Sigmoid colon (tissue), 7 donors: Measurements from ENCODE around the gene STK40. TPM values are rescaled to one million over a fixed set of nuclear protein-coding genes. Genes with fewer than 3 reads are reported as not detected.

ENCODE experiments used
- DNase-seq: peaks from one replicate; pipeline ENCODE4 v3.0.0-alpha.2; 2019
- H3K27ac ChIP-seq, 4 donors: fragments of 200-600 bp; sonication (generic); one replicate each; pipeline ENCODE4 v1.5.1; 2016 to 2019; ENCODE audit warnings: mild to moderate bottlenecking in 1 of 4
- H3K27me3 ChIP-seq, 3 donors: fragments of 200-600 bp; sonication (generic); one replicate each; pipeline ENCODE4 v1.5.1; 2019; ENCODE audit warnings: mild to moderate bottlenecking in 1 of 3
- H3K36me3 ChIP-seq, 4 donors: fragments of 200-600 bp; sonication (generic); one replicate each; pipeline ENCODE4 v1.5.1; 2016 to 2019
- H3K4me1 ChIP-seq, 4 donors: fragments of 200-600 bp; sonication (generic); one replicate each; pipeline ENCODE4 v1.5.1; 2017 to 2019
- H3K4me3 ChIP-seq, 4 donors: fragments of 200-600 bp; sonication (generic); one replicate each; pipeline ENCODE4 v1.5.1; 2017 to 2019; ENCODE audit warnings: mild to moderate bottlenecking in 2 of 4, moderate library complexity in 1 of 4
- H3K9me3 ChIP-seq, 4 donors: fragments of 200-600 bp in 3 of 4; sonication (generic) in 3 of 4; one replicate each; pipeline versions ENCODE4 v1.5.1 to v1.6.1; 2013 to 2019
- EP300 ChIP-seq, 4 donors: sonication (generic); formaldehyde crosslinking; IDR thresholded peaks; one replicate each; pipeline ENCODE4 v1.6.1; 2017; ENCODE audit warnings: antibody characterized with exemption in 4 of 4
- POLR2A ChIP-seq, 2 donors: fragments of 450-650 bp; IDR thresholded peaks; one replicate each; pipeline ENCODE4 v1.6.1; 2016; ENCODE audit warnings: antibody characterized with exemption in 2 of 2, mild to moderate bottlenecking in 2 of 2, moderate library complexity in 2 of 2
- POLR2AphosphoS5 ChIP-seq, 4 donors: sonication (generic); formaldehyde crosslinking; IDR thresholded peaks; one replicate each; pipeline ENCODE4 v1.6.1; 2017; ENCODE audit warnings: antibody characterized with exemption in 4 of 4
- WGBS, 2 donors: extraction: QIAGEN DNeasy Blood & Tissue Kit; methylation state at CpG; one replicate each; pipeline ENCODE4 v1.1.7; 2013; 5-methylcytosine and 5-hydroxymethylcytosine counted together
- intact Hi-C: fragments of 100-400 bp; cut with DNase I; formaldehyde crosslinking; loops from one replicate; pipeline ENCODE4 v1.15.1; 2023
- polyA plus RNA-seq, 3 donors: library from polyadenylated mRNA; stranded (reverse); fragments of 200-250 nt; gene quantifications; one replicate each; pipeline ENCODE4 v1.2.3, GENCODE V29; 2013
- total RNA-seq, 4 donors: library from RNA; depleted of rRNA; stranded (reverse); fragments of >200 nt; gene quantifications; one replicate each; pipeline ENCODE4 v1.1.0, GENCODE V29; 2016
- TF ChIP-seq, protein P1 (sequence below), 4 experiments: fragments of 450-650 bp in 3 of 4; fragments of 200-600 bp in 1 of 4; IDR thresholded peaks; one replicate each; pipeline ENCODE4 v1.5.1; 2016 to 2019; ENCODE audit warnings: antibody characterized with exemption in 4 of 4, mild to moderate bottlenecking in 3 of 4, moderate library complexity in 2 of 4
- donor health status: healthy with polysubstance abuse.
- donor health status: Bipolar disorder and iron deficiency.
- donor health status: healthy.

STK40 gene
- total and polyA plus RNA-seq, 7 donors, result 27.6 to 55.6 (median 40.7) TPM

DNA sequence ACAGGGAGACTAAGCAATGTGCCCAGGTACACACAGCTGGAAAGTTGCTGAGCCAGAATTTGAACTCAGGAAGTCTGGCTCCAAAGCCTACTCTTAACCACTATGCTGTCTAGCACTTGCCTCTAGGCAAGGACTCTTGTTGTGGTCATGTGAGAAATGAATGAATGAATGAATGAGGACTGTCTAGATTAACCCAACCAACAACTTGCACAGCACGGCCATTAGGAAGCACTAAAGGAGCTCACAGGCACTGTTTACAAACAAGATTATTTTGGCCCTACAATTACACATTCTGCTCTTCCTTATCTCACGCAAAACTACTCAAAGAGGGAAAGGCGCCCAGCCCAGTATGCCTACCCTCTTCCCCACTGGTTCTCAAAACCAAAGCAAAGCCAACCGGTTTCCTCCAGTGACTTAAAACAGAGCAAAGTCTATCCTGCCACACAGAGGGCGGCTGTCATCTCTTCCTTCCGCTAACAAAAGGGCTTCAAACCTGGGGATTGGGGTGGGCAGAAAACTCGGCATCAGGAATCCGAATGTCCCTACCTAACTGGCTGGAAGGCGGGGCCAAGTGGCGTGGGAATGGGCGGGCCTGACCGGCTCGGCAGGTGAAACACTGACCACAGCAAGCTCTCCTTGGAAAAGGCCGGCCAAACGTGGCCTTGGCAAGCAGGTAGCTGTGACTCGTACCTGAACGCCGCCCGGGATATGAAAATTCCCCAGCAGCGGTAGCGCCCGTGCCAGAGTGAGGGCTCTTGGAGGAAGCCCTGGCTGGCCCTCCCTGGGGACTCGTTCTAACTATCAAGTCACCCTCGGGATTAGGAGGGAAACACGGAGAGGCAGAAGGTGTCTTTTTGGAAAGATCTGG lies 948 bp downstream of the STK40 start:
- no peaks in the 10 kb centered on the region for H3K36me3 ChIP-seq
- H3K4me1 ChIP-seq, result peaks cover 0 to 80% (median 68%) of the 10 kb centered on the region in 4 donors
- intact Hi-C loops, result loop anchor here (5.0 kb wide), 1 partner anchor 237 kb away; the partner anchor contains the start of gene TRAPPC3
- H3K27me3 ChIP-seq, result no peaks in the 10 kb centered on the region
- H3K9me3 ChIP-seq, result no peaks in the 10 kb centered on the region
- peak; percentile 82 for DNase-seq
- TF ChIP-seq EP300 (IDR thresholded peaks at IDR 0.05) (no peak), POLR2A (IDR thresholded peaks at IDR 0.05) (no peak), POLR2AphosphoS5 (IDR thresholded peaks at IDR 0.05) (no peak)
- TF ChIP-seq, protein P1, sequence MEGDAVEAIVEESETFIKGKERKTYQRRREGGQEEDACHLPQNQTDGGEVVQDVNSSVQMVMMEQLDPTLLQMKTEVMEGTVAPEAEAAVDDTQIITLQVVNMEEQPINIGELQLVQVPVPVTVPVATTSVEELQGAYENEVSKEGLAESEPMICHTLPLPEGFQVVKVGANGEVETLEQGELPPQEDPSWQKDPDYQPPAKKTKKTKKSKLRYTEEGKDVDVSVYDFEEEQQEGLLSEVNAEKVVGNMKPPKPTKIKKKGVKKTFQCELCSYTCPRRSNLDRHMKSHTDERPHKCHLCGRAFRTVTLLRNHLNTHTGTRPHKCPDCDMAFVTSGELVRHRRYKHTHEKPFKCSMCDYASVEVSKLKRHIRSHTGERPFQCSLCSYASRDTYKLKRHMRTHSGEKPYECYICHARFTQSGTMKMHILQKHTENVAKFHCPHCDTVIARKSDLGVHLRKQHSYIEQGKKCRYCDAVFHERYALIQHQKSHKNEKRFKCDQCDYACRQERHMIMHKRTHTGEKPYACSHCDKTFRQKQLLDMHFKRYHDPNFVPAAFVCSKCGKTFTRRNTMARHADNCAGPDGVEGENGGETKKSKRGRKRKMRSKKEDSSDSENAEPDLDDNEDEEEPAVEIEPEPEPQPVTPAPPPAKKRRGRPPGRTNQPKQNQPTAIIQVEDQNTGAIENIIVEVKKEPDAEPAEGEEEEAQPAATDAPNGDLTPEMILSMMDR (IDR thresholded peaks at IDR 0.05), result no peak
- WGBS, 2 donors, result 0 to 1% methylated on average over 25 of the region's 25 CpGs
- peak overlapping the region; percentile 78 to 97 (median 90) for H3K4me3 ChIP-seq
- H3K27ac ChIP-seq, result peak overlapping the region; percentile 95 to 98 (median 97)

DNA sequence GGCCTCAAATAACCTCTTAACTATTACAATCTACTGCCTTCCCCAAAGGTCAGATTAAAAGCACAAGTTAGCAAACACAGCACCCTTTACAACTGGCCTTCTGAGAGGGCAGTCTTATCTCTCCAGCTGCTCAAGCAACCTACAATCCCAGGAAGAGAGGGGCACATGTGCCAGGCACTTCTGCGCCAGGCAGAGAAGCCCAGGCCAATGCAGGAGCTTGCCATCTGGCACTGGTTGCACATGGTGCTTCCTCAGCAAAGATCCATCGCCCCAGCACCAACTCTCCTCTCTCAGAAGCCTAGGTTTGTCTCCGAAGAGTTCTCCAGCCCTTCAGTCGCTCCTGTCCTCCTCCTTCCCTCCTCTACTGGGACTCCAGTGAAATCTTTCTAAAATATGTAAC lies 2.5 kb downstream of the STK40 start:
- DNase-seq, result no peak
- TF ChIP-seq, protein P1 (IDR thresholded peaks at IDR 0.05), result no peak
- no peak for TF ChIP-seq POLR2A (IDR thresholded peaks at IDR 0.05)
- TF ChIP-seq EP300 (IDR thresholded peaks at IDR 0.05), result no peak
- no peak for TF ChIP-seq POLR2AphosphoS5 (IDR thresholded peaks at IDR 0.05)
- intact Hi-C loops, result no loop called here
- no peak overlapping the region for H3K4me3 ChIP-seq
- peak overlapping the region in 3 of 4 donors; percentile 40 to 98 (median 95) for H3K27ac ChIP-seq
- 91 to 92% methylated on average over 4 of the region's 4 CpGs for WGBS, 2 donors
- peaks cover 0 to 77% (median 61%) of the 10 kb centered on the region in 4 donors for H3K4me1 ChIP-seq
- no peaks in the 10 kb centered on the region for H3K9me3 ChIP-seq
- peaks cover 0 to under 1% (median 0%) of the 10 kb centered on the region in 4 donors for H3K36me3 ChIP-seq
- H3K27me3 ChIP-seq, result no peaks in the 10 kb centered on the region

DNA sequence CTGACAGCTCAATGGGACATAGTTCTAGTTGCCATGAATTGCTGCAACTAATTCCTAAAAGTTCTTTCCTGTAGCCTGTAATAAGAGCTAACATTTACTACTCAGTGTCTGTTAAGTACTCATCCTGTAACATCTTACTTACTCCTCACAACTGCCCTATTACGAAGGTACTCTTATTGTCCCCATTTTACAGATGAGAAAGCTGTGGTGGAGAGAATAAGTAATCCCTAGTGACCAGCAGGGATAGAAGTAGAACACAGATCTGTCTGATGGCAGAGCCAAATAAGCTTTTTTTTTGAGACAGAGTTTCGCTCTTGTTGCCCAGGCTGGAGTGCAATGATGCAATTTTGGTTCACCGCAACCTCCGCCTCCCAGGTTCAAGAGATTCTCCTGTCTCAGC lies 3.1 kb downstream of the STK40 start:
- Histone ChIP-seq H3K36me3 (peaks cover 0 to 3% (median 0%) of the 10 kb centered on the region in 4 donors), H3K4me3 (no peak overlapping the region), H3K27me3 (no peaks in the 10 kb centered on the region), H3K27ac (peak overlapping the region in 3 of 4 donors; percentile 40 to 98 (median 95)), H3K4me1 (peaks cover 0 to 77% (median 58%) of the 10 kb centered on the region in 4 donors), H3K9me3 (no peaks in the 10 kb centered on the region)
- TF ChIP-seq, protein P1 (IDR thresholded peaks at IDR 0.05), result no peak
- no peak for TF ChIP-seq POLR2AphosphoS5 (IDR thresholded peaks at IDR 0.05)
- no peak for TF ChIP-seq POLR2A (IDR thresholded peaks at IDR 0.05)
- no peak for TF ChIP-seq EP300 (IDR thresholded peaks at IDR 0.05)
- intact Hi-C loops, result no loop called here
- 97% methylated on average over 4 of the region's 4 CpGs for whole genome bisulfite sequencing, 2 donors
- DNase-seq, result no peak

DNA sequence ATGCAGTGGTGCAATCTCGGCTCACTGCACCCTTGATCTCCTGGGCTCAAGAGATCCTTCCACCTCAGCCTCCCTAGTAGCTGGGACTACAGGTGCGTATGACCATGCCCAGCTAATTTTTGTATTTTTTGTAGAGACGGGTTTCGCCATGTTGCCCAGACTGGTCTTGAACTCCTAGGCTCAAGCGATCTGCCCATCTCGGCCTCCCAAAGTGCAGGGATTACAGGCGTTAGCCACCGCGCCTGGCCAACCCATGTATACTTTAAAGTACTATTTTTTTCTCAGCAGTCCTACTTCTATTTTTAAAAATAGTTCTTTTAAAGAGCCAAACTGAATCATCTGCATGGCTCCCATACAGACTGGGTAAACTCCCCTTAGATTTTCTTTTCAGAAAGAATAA lies 3.5 kb downstream of the STK40 start:
- DNase-seq, result no peak
- H3K4me3 ChIP-seq, result no peak overlapping the region
- intact Hi-C loops, result no loop called here
- H3K9me3 ChIP-seq, result no peaks in the 10 kb centered on the region
- H3K27me3 ChIP-seq, result no peaks in the 10 kb centered on the region
- TF ChIP-seq, protein P1 (IDR thresholded peaks at IDR 0.05), result no peak
- TF ChIP-seq POLR2AphosphoS5 (IDR thresholded peaks at IDR 0.05) (no peak), EP300 (IDR thresholded peaks at IDR 0.05) (no peak), POLR2A (IDR thresholded peaks at IDR 0.05) (no peak)
- 95 to 97% methylated on average over 9 of the region's 9 CpGs for WGBS, 2 donors
- peaks cover 0 to 3% (median 0%) of the 10 kb centered on the region in 4 donors for H3K36me3 ChIP-seq
- peak overlapping the region in 3 of 4 donors; percentile 40 to 98 (median 95) for H3K27ac ChIP-seq
- H3K4me1 ChIP-seq, result peaks cover 0 to 75% (median 54%) of the 10 kb centered on the region in 4 donors
